ENCODE data around the gene RAD51D. TPM values are rescaled to one million over a fixed set of nuclear protein-coding genes. Genes with fewer than 3 reads are reported as not detected.

RAD51D gene
- total RNA-seq, 2 donors from 2014 or later, result 30.4 TPM

DNA sequence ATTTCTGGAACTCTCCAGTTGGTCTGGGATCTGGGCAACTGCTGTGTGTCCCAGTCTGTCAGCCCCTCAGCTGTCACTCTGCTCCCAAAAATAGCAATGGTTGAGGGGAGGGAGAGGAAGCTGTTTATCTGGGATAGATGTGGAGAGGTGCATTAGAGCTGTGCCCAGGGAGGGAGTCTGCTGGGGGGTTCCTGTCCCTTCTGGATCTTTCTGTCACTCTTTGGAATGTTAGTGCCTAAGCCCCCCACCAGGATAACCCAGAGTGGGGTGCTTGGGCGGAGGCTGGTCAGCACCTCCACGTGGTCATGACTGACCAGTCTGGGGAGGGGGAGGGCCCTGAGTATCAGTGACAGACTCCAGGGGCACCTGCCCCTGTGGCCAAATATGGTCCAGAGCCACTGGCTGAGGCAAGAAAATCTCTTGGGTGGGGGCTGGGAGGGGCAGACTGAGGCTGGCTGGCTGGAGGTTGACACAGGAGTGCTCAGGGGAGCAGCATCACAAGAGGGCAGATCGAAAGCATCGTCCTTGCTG, 27.8 kb upstream of the RAD51D start, which contains the start of gene UNC45B:
UNC45B (plus strand) TSS at position 443 of the 531 bp plus-strand sequence. CDS start 447 bp downstream, outside the sequence.
- DNase-seq (ENCODE audit: low spot score in 2 of 2) (no peak), ATAC-seq (no peak)
- Mint-ChIP-seq H3K36me3 (no peaks in the 10 kb centered on the region), H3K9me3 (no peaks in the 10 kb centered on the region), H3K27ac (no peak within 1 kb of the TSS)

DNA sequence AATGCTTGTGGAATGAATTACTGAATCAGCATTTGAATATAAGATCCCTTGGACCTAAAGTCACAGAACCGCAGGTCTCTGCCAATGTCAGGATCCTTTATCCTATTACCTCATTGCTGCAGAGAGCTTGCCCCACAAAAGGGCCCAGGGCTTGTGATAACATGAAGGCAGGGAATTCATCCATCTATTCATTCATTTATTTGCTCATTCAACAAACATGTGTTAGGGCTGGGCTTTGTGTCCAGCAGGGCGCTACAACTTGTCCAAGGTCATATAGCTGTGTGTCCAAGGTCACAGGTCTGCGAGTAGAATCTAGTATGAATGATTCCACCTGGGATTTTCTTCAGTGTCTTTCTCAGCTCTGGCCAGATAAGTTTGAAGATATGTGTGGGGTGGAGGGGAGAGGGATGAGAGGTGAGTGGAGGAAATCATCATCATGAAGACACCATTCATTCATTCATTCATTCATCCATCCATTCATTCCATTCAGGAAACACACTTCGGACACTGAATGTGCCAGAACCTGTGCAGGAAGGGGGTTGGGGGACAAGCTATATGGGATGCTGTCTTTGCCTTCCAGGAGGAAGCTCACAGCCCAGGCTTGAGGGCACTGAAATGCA, 26.7 kb upstream of the RAD51D start:
- Mint-ChIP-seq H3K27ac (no peak overlapping the region), H3K36me3 (peaks cover 0 to 5% of the 10 kb centered on the region in 2 donors), H3K9me3 (no peaks in the 10 kb centered on the region)
- no peak for DNase-seq (ENCODE audit: low spot score in 2 of 2)
- no peak for ATAC-seq

DNA sequence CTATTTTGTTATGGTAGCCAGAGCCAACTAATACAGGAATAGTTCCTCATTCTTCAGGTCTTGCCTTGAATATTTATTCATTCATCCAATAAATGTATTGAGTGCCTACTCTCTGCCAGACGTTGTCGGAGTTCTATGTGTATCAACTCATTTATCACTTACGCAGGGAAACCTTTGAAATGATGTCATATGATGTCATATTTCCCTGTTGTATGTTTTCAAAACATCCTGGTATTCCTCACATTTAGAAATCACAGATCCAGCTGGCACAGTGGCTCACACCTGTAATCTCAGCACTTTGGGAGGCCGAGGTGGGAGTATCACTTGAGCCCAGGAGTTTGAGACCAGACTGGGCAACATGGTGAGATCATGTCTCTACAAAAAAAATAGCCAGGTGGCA, 25.2 kb upstream of the RAD51D start:
- no peak for DNase-seq (ENCODE audit: low spot score in 2 of 2)
- Mint-ChIP-seq H3K36me3 (peaks cover 0 to 15% of the 10 kb centered on the region in 2 donors), H3K27ac (no peak overlapping the region), H3K9me3 (no peaks in the 10 kb centered on the region)
- no peak for ATAC-seq

DNA sequence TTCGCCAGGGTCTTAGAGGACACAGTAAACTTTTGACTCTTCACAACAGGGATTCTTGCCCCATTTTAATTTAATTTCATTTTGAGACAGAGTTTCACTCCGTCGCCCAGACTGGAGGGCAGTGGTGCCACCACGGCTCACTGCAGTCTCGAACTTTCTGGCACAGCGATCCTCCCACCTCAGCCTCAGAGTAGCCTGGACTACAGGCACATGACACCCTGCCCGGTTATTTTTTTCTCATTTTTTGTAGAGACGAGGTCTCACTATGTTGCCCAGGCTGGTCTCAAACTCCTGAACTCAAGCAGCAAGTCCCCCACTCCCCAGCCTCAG, 22.8 kb upstream of the RAD51D start:
- peak overlapping the region in 1 of 2 donors; percentile 83 for H3K27ac Mint-ChIP-seq
- no peaks in the 10 kb centered on the region for H3K9me3 Mint-ChIP-seq
- DNase-seq (ENCODE audit: low spot score in 2 of 2) (no peak), ATAC-seq (peak; percentile 22 to 34)
- peaks cover 5 to 15% of the 10 kb centered on the region in 2 donors for H3K36me3 Mint-ChIP-seq

DNA sequence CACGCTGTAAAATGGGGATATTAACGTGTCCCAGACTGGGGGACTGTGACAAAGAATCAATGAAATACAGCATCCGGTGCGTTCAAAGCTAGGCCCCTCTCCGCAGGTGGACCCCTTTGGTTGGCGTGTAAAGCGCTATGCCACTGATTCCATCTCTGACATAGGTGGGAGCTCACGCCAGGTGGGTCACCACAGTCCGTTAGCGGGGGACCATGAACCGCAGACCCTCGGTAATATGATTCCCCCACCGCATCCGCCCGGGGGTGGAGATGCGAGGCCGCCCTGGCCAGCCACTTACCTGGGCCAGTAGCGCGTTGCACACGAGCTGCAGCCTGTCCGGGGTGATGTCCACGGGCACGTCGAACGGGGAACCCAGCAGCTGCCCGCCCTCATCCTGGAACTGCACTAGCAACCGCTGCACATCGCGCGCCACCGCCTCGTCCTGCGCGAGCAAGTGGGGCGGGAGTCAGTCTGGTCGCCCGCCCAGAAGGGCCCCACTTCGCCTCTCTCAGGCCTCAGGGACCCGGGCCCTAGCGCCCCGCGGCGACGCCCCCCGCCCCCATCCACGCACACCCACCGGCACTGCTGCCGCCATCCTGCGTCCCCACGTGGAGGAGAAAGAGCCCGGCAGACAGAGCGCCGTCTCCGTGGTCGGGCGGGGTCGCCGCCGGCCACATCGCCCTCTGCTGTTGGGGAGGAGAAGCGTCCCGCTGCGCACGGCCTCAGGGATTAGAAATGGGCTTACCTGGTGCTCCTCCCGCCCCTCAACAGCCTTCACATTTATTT, 22.2 kb upstream of the RAD51D start, which contains the start of gene NLE1:
NLE1 (minus strand) TSS at position 623 of the 786 bp plus-strand sequence; CDS start at position 595, 28 bp downstream.
- peak; percentile 95 to 96 for ATAC-seq
- Mint-ChIP-seq H3K27ac (peak within 1 kb of the TSS; percentile 83 to 90), H3K36me3 (peaks cover 5 to 15% of the 10 kb centered on the region in 2 donors), H3K9me3 (no peaks in the 10 kb centered on the region)
- DNase-seq (ENCODE audit: low spot score in 2 of 2), result peak; percentile 85 to 97

DNA sequence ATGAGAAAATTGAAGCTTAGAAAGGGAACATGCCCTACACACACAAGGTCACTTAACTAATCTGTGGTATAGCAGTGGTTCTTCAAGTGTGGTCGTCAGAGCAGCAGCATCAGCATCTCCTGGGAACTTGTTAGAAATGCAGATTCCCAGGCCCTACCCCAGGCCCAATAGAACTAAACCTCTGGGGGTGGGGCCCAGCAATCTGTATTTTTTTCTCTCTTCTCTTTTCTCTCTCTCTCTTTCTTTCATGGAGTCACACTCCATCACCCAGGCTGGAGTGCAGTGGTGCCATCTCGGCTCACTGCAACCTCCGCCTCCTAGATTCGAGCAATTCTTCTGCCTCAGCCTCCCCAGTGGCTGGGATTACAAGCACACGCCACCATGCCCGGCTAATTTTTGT, 18.6 kb upstream of the RAD51D start:
- peak overlapping the region; percentile 59 to 82 for H3K27ac Mint-ChIP-seq
- DNase-seq (ENCODE audit: low spot score in 2 of 2) (no peak), ATAC-seq (no peak)
- H3K9me3 Mint-ChIP-seq, result no peaks in the 10 kb centered on the region
- H3K36me3 Mint-ChIP-seq, result peaks cover 5 to 15% of the 10 kb centered on the region in 2 donors

DNA sequence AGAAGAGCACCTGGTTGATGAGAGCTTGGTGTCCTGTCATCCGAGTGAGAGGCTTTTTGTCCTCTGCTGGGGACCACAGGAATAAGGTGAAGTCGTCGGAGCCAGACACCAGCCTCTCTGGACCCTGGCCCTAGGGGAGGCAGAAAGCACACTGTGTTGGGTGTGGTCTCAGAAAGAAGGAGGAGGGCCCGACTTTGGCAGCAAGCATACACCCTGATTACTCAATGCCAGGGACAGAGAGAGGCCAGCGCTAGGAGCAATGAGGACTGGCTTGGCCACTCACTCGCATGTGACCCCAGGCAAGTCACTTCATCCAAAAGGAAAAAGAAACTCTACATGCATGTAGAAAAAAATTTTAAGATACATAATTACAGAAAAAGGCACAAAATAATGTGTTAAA, 15.7 kb upstream of the RAD51D start:
- peaks cover 0 to 5% of the 10 kb centered on the region in 2 donors for H3K36me3 Mint-ChIP-seq
- ATAC-seq (no peak), DNase-seq (ENCODE audit: low spot score in 2 of 2) (no peak)
- H3K9me3 Mint-ChIP-seq, result no peaks in the 10 kb centered on the region
- H3K27ac Mint-ChIP-seq, result no peak overlapping the region

DNA sequence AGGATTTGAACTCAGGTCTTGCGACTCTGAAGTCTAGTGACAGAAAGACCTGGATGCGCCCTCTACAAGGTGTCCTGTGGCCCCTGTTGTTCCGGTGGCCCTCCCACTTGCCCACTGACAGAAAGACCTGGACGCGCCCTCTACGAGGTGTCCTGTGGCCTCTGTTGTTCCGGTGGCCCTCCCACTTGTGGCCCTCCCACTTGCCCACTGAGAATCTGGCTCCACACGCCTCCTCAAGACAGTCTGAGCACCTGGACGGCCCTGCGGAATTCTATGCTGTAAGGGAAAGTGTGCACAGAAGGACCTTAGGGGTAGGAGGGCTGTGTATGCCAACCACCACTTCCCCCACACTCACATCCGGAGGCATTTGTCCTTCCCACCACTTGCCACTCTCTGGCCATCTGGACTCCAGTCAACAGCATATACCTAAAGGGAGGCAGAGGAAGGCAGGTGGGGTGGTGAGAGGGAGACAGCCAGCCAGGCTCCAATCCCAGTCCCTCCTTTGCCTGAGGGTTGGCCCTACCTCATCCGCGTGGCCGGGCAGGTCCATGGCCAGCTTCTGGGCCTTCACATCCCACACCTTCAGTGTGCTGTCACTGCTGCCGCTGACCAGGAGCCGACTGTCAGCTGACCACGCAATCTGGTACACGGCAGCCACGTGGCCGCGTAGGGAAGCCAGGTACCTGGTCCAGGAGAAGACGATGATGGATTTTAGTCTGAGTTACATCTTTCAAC, 13.3 kb upstream of the RAD51D start:
- Mint-ChIP-seq H3K36me3 (no peaks in the 10 kb centered on the region), H3K9me3 (no peaks in the 10 kb centered on the region), H3K27ac (peak overlapping the region in 1 of 2 donors; percentile 50)
- DNase-seq (ENCODE audit: low spot score in 2 of 2) (no peak), ATAC-seq (no peak)

DNA sequence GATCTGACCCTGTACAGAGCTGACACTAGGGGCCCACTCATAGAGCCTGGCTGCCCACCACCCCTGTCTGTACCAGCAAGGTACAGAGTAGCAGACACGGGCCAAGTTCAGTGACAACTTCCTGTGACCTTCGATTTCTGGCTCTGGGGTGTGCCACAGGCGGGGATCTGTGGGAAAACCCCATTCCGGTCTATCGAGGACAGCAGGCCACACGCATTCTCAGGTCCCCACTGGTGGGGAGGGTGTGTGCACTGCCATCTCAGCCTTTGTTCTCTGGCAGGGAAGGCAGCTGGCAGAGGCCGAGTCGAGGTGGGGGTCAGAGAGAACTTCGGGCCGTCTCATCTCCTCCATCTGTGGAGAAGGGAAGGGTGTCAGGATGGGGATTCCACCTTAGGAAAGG, 12.4 kb upstream of the RAD51D start:
- DNase-seq (ENCODE audit: low spot score in 2 of 2) (no peak), ATAC-seq (no peak)
- peak overlapping the region; percentile 50 to 84 for H3K27ac Mint-ChIP-seq
- no peaks in the 10 kb centered on the region for H3K9me3 Mint-ChIP-seq
- no peaks in the 10 kb centered on the region for H3K36me3 Mint-ChIP-seq

DNA sequence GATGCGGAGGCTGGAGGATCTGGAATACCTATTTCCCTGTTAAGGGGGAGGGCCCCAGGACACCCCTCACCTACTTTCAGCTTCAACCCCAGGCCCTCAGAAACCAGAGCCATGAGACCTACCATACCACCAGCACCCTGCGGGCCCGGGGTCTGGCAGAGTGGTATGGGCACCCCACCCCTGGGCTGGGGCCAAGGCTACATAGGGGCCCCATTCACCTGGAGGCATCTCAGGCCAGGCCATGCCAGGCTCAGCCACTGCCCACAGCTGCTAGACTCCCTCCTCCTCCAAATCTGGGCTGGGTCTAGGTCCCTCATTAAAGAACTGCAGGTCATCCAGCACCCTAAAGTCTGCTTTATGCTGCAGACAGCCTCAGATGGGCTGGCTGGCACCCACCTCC, 10.7 kb upstream of the RAD51D start:
- Mint-ChIP-seq H3K9me3 (no peaks in the 10 kb centered on the region), H3K27ac (peak overlapping the region in 1 of 2 donors; percentile 44)
- DNase-seq (ENCODE audit: low spot score in 2 of 2), result no peak

DNA sequence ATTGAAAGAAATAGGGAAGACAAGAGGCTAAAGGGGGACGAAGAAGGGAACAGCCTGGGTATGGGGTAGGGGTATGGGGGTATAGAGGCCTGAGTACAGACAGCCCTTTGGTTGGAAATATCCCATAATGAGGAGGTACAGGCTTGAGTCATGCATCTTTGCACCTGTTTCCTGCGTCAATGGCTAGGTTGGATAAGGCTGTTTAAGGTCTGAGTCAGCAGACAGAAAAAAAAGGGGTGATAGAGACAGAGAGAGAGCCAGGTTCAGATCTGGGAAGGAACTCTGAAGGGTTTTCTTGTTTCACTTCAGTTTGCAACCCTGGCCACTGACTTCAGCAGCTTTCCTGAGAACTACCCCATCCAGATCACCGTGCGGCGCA, 10.3 kb upstream of the RAD51D start:
- no peak for DNase-seq (ENCODE audit: low spot score in 2 of 2)
- no peaks in the 10 kb centered on the region for H3K9me3 Mint-ChIP-seq
- no peaks in the 10 kb centered on the region for H3K36me3 Mint-ChIP-seq
- peak; percentile 36 to 64 for ATAC-seq
- H3K27ac Mint-ChIP-seq, result peak overlapping the region in 1 of 2 donors; percentile 92

More for the DNA sequence above, 10.7 kb upstream of the RAD51D start:
- peak in 1 of 2 donors; percentile 12 for ATAC-seq
- no peaks in the 10 kb centered on the region for H3K36me3 Mint-ChIP-seq

DNA sequence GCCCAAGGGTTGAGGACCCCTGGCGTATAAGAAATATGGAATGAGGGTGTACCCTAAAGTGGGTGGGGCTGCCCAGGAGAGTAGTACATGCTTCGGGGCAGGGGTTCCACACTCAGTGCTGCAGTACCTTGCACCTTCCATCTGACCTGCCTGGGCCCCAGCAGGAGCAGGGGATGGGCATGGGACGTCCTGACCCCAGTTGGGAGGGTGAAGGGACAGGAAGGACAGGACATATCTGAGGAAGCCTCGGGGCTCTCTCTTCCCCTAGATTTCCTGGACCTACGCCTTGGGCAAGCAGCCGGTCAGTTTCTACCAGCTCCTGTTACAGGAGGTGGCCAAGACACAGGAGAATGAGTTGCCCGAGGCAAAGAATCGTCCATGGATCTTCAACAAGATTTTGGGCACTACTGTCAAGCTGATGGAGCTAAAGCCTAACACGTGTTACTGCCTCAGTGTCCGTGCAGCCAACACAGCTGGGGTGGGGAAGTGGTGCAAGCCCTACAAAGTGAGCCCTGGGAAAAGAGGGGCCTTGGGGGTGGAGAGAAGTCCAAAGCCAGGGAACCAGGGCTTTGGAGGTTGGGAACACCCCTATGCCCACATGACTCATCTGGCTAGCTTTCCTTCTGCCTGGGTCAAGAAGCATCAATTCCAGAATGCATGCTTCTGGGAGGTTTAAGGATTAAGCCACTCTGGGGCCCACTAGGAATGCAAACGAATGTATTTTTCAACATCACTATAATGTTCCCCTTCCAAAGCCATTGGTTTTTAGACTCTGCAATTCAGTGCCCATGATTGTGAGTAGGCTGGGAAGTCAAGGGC, 9.7 kb upstream of the RAD51D start:
- no peak overlapping the region for H3K27ac Mint-ChIP-seq
- H3K9me3 Mint-ChIP-seq, result no peaks in the 10 kb centered on the region
- no peaks in the 10 kb centered on the region for H3K36me3 Mint-ChIP-seq
- ATAC-seq (no peak), DNase-seq (ENCODE audit: low spot score in 2 of 2) (no peak)

DNA sequence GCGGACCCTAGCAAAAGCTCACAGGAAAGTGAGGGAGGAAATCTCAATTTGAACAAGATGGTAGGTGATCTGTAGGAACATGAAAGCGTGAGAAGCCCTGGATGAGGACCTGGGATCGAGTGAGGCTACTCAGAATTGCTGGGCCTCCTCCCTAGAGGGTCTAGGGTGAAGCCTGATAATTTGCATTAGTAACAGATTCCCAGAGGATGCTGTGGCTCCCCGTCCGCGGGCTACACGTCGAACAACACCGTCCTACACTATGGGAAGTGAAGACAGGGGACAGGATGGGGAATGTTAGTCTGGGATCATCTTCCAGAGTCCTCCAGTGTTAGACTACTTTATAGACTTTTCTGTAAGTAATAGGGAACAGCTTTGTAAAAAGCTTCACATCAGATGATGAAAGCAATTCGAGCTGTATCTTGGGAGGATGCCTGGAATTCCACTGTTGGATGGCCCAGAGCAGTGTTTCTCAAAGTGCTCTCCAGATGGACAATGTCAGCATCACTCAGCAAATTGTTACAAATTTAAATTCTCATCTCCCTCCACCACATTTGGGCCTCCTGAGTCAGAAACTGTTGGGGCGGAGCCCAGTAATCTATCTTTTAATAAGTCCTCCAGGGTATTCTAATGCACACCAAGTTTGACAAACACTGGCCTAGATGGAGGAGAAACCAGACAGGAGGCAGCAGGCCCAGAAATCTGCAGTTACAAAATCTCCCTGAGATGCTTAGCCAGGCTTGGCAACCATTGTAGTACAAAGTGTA, 8.3 kb upstream of the RAD51D start:
- Mint-ChIP-seq H3K36me3 (no peaks in the 10 kb centered on the region), H3K27ac (peak overlapping the region in 1 of 2 donors; percentile 13), H3K9me3 (no peaks in the 10 kb centered on the region)
- no peak for DNase-seq (ENCODE audit: low spot score in 2 of 2)
- ATAC-seq, result no peak

DNA sequence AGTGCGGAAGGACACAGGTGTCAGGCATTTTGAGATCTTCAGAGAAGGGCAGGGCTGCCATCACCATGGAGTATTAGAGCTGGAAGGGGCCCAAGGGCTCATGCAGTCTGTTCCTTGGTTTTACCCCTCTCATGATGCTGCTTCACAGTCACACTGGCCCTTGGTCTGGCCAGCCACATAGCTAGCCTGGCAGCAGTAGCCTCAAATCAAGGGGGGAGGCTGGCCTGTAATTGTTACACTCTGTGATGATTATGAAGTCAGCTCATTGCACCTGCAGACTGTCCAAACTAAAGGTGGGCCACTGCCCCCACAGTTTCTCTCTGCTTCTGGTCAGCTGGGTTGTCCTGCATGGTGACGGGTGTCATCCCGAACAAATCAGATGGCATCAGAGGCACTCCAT, 1.7 kb upstream of the RAD51D start, which contains the start of gene FNDC8:
FNDC8 (plus strand) TSS at position 301 of the 400 bp plus-strand sequence; CDS start at position 380, 79 bp downstream.
- no peak within 1 kb of the TSS for H3K27ac Mint-ChIP-seq
- no peak for DNase-seq (ENCODE audit: low spot score in 2 of 2)
- ATAC-seq, result no peak
- H3K9me3 Mint-ChIP-seq, result no peaks in the 10 kb centered on the region
- peaks cover 13 to 18% of the 10 kb centered on the region in 2 donors for H3K36me3 Mint-ChIP-seq

DNA sequence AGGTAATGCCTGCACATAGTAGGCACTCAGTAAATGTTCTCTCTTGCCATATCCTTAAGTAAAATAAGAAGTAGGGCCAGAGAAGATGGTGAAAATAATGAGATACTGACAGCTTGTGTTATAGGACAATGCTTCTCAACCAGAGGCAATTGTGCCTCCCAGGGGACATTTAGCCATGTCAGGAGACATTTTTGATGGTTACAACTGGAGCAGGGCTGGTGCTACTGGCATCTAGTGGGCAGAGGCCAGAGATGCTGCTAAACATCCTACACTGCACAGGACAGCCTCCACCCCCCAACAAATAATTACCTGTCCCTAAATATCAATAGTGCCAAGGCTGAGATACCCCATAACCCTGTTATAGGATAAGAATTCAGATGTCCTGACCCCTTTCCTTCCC, 1.7 kb downstream of the RAD51D start:
- ATAC-seq (no peak), DNase-seq (ENCODE audit: low spot score in 2 of 2) (no peak)
- Mint-ChIP-seq H3K36me3 (peaks cover 18 to 25% of the 10 kb centered on the region in 2 donors), H3K27ac (peak overlapping the region in 1 of 2 donors; percentile 95), H3K9me3 (no peaks in the 10 kb centered on the region)
